ENCODE data around the gene MSMP.

Gene MSMP

DNA sequence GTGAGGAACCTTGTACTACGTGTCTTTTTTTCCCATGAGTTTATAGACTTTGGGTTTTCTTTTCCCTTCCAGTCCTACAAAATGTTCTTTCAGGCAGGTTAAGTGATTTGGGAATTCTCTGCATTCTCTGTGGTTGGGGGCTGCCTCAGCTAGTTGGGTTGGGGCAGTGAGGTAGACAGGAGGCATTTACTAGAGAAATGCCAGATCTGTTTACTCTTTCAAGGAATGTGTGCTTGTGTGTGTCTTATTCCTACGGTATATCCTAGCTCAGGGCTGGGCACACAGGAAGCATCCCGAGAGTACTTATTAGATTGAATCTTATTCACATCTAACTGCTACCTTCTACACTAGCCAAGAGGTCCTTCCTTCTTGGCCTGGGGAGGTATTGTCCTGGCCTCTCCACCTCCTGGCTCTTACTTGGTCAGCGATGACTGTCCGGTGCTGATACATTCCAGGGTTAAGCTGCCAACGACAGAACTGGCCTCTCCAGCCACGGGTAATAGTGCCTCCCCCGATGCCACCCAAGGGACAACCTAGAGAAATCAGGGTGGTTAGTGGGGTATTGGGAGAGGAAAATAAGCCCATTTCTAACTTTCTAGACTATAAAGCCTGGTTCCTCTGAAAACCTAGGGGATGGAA is 10.1 kb downstream of the MSMP start:
- CTCF ChIA-PET, result interaction anchor here (0.5 to 1.6 kb wide), 6 partner anchors 8 to 821 kb away, joined by 3 to 7 read pairs (median 4); no protein-coding TSS in a partner anchor
- TF ChIP-seq, protein P1, sequence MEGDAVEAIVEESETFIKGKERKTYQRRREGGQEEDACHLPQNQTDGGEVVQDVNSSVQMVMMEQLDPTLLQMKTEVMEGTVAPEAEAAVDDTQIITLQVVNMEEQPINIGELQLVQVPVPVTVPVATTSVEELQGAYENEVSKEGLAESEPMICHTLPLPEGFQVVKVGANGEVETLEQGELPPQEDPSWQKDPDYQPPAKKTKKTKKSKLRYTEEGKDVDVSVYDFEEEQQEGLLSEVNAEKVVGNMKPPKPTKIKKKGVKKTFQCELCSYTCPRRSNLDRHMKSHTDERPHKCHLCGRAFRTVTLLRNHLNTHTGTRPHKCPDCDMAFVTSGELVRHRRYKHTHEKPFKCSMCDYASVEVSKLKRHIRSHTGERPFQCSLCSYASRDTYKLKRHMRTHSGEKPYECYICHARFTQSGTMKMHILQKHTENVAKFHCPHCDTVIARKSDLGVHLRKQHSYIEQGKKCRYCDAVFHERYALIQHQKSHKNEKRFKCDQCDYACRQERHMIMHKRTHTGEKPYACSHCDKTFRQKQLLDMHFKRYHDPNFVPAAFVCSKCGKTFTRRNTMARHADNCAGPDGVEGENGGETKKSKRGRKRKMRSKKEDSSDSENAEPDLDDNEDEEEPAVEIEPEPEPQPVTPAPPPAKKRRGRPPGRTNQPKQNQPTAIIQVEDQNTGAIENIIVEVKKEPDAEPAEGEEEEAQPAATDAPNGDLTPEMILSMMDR (conservative IDR thresholded peaks at IDR 0.05; ENCODE audit: low read depth), result no peak
- POLR2A ChIA-PET (ENCODE audit: low non-redundant PET), result no interaction called here

DNA sequence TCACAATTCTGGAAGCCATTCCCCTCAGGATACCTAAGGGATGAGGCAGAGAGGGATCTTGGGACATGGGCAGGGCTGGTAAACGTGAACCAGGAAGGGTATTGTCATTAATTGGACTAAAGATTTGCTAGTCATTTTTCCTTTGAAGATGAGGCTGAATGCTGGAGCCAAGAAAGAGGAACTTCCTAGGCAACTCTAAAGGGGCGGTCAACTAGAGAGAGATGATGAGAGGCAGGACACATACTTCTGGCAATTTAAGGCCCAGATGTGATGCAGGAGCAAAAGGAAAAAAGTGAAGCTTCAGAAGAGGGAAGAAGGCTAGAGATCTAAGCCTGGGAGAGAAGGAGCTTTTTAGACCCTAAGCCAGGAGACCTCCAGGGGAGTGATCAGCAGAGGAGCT is 10.6 kb downstream of the MSMP start:
- ChIA-PET CTCF (interaction anchor here (0.5 to 1.4 kb wide), 3 partner anchors 8 to 14 kb away, joined by 3 to 6 read pairs (median 4); no protein-coding TSS in a partner anchor), POLR2A (ENCODE audit: low non-redundant PET) (no interaction called here)
- H3K27ac ChIP-seq, result no peak overlapping the region
- TF ChIP-seq, protein P1 (conservative IDR thresholded peaks at IDR 0.05; ENCODE audit: low read depth), result no peak
- DNase-seq (ENCODE audit: low spot score), result no peak

More for the DNA sequence above, 10.1 kb downstream of the MSMP start:
- H3K27ac ChIP-seq, result no peak overlapping the region
- DNase-seq (ENCODE audit: low spot score), result no peak

DNA sequence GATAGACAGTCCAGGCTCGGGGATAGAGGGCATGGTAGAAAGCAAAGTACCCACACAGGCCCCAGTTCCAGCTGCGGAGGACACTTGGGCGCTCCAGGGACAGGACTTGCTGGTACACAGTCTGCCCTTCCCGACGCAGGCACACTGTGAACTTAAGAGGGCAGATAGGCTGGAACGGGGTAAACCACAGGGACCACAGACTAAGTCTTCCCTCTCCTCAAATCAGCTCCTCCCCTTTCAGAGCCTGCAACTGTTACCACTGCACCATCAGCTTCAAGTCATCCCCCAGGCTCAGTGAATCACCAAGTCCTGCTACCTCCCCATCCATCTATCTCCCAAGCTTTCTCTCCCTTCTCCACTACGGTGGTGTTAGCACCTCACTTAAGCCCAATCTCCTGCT is 12.3 kb downstream of the MSMP start:
- TF ChIP-seq, protein P1 (conservative IDR thresholded peaks at IDR 0.05; ENCODE audit: low read depth), result no peak
- ChIA-PET POLR2A (ENCODE audit: low non-redundant PET) (no interaction called here), CTCF (interaction anchor here (1.8 kb wide), 1 partner anchor 15 kb away, joined by 6 read pairs; no protein-coding TSS in a partner anchor)
- DNase-seq (ENCODE audit: low spot score), result no peak
- H3K27ac ChIP-seq, result peak overlapping the region; percentile 5; the same call in 1 of the 2 replicates

DNA sequence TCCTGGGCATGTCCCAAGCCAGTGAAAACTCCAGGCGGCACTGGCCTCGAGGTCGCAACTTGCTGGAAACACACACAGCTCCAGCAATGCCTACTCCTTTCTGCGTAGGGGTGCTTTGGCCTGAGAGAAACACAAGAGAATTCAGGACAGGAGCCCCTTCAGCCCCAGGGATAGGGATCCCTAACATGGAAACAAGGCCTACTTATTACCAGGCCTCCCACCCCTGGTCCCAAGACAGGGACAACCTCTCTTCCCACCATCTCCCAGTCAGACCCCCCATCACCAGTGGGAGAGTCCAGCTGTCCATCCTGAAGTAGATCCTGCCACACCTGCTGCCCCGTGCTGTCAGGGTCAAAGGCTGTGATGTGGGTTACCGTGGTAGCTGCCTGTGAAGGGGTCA is 13.8 kb downstream of the MSMP start:
- H3K27ac ChIP-seq, result peak overlapping the region; percentile 63
- CTCF ChIA-PET, result no interaction called here
- TF ChIP-seq, protein P1 (conservative IDR thresholded peaks at IDR 0.05; ENCODE audit: low read depth), result no peak
- POLR2A ChIA-PET (ENCODE audit: low non-redundant PET), result no interaction called here
- no peak for DNase-seq (ENCODE audit: low spot score)

DNA sequence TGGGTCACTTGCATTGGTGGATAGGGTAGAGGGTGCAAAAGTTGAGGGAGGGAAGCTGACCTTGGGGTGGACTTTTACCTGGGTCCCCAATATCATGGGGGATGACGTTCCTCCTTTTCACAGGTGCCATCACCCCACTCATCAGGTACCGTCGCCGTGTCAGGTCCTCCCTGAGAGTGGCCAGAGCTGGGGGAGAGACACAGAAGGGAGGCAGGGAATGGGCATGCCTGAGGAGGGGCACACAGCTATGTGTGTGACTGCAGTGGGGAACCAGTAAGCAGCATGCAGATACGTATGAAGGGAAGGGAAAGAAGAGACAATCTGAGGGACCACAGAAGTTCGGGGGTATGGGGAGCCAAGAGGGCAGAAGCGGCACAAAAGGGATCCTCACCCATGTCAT is 15.2 kb downstream of the MSMP start:
- POLR2A ChIA-PET (ENCODE audit: low non-redundant PET), result no interaction called here
- TF ChIP-seq, protein P1 (conservative IDR thresholded peaks at IDR 0.05; ENCODE audit: low read depth), result no peak
- H3K27ac ChIP-seq, result peak overlapping the region; percentile 63
- CTCF ChIA-PET, result interaction anchor here (1.1 kb wide), 1 partner anchor 22 kb away, joined by 3 read pairs; no protein-coding TSS in a partner anchor
- no peak for DNase-seq (ENCODE audit: low spot score)

DNA sequence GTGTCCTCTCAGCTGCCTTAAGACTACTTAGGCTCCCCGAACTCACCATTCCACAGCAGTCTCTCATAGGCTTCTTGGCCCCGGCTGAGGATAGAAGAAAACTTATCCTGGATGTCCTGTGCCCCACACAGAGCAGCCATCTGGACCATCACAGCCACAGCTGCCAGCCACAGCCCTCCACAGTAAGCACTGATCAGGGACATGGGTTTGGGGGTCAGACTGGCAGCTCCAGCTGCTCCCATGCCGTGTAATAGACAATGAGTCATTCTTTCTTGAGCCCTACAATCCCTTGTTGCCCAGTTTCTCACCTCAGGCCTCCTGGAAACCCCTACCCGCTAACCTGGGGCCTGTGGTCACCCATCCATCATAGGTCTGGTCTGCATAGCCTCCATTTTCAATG is 15.9 kb downstream of the MSMP start:
- peak overlapping the region; percentile 63 for H3K27ac ChIP-seq
- ChIA-PET POLR2A (ENCODE audit: low non-redundant PET) (no interaction called here), CTCF (interaction anchor here (0.6 to 1.1 kb wide), 3 partner anchors 10 to 22 kb away, joined by 3 to 9 read pairs (median 4); no protein-coding TSS in a partner anchor)
- TF ChIP-seq, protein P1 (conservative IDR thresholded peaks at IDR 0.05; ENCODE audit: low read depth), result no peak
- DNase-seq (ENCODE audit: low spot score), result no peak

All from RWPE1 (cell line).